ENCODE results near the gene TMEM106C. TPM values are rescaled to one million over a fixed set of nuclear protein-coding genes. Genes with fewer than 3 reads are reported as not detected.

Gene TMEM106C
- total RNA-seq, 1 experiment from 2014 or later = 48.3 TPM

- TF ChIP-seq ZNF425 (CRISPR knock-in tag; conservative IDR thresholded peaks at IDR 0.05) (no peak), AFF4 (CRISPR knock-in tag; IDR thresholded peaks at IDR 0.05; ENCODE audit: borderline replicate concordance) (no peak), ZBTB43 (CRISPR knock-in tag; IDR thresholded peaks at IDR 0.05) (no peak), ZBTB21 (CRISPR knock-in tag; IDR thresholded peaks at IDR 0.05; ENCODE audit: borderline replicate concordance) (no peak), ERG (CRISPR knock-in tag; IDR thresholded peaks at IDR 0.05) (no peak), IRF1 (CRISPR knock-in tag; IDR thresholded peaks at IDR 0.05) (no peak), ZNF281 (CRISPR knock-in tag; IDR thresholded peaks at IDR 0.05) (no peak), ZNF396 (CRISPR knock-in tag; IDR thresholded peaks at IDR 0.05; ENCODE audit: borderline replicate concordance) (no peak), ATF1 (CRISPR knock-in tag; IDR thresholded peaks at IDR 0.05) (no peak), ATF3 (CRISPR knock-in tag; conservative IDR thresholded peaks at IDR 0.05) (no peak)
Observed at GRCh38 chr12:47954058-47954457, 9.3 kb upstream of the TMEM106C start (continued).

- POLR2A ChIA-PET = no interaction called here
- no peak overlapping the region for H3K27ac Mint-ChIP-seq
- peaks cover 25% of the 10 kb centered on the region for H3K9me3 Mint-ChIP-seq
- ATAC-seq = no peak
- no peak overlapping the region for H3K4me3 Mint-ChIP-seq
- TF ChIP-seq SMAD3 (CRISPR knock-in tag; IDR thresholded peaks at IDR 0.05; ENCODE audit: borderline replicate concordance) = no peak
- TF ChIP-seq ZNF671 (CRISPR knock-in tag; IDR thresholded peaks at IDR 0.05) = no peak
- TF ChIP-seq TCF7 (CRISPR knock-in tag; IDR thresholded peaks at IDR 0.05; ENCODE audit: low read depth) = no peak
- TF ChIP-seq ZNF138 (CRISPR knock-in tag; conservative IDR thresholded peaks at IDR 0.05) = no peak
- no peak for TF ChIP-seq GRHL2 (CRISPR knock-in tag; IDR thresholded peaks at IDR 0.05; ENCODE audit: insufficient replicate concordance, severe bottlenecking)
- TF ChIP-seq SOX15 (CRISPR knock-in tag; IDR thresholded peaks at IDR 0.05) = no peak
- TF ChIP-seq FOXK1 (CRISPR knock-in tag; IDR thresholded peaks at IDR 0.05) = no peak
- no peak for TF ChIP-seq MAX (CRISPR knock-in tag; IDR thresholded peaks at IDR 0.05)
- no peak for TF ChIP-seq JUN (CRISPR knock-in tag; IDR thresholded peaks at IDR 0.05)
- no peak for TF ChIP-seq NFYB (CRISPR knock-in tag; conservative IDR thresholded peaks at IDR 0.05; ENCODE audit: low read depth)
- no peak for TF ChIP-seq CTCF (IDR thresholded peaks at IDR 0.05)
- peaks cover 24% of the 10 kb centered on the region for H3K27me3 Mint-ChIP-seq (ENCODE audit: low read depth)
- H3K36me3 Mint-ChIP-seq = peaks cover 29% of the 10 kb centered on the region
- peaks cover 7% of the 10 kb centered on the region for H3K4me1 Mint-ChIP-seq
- CTCF ChIA-PET = interaction anchor here (1.0 to 3.4 kb wide), 3 partner anchors 9 to 50 kb away, joined by 3 to 12 read pairs (median 9); partner anchors contain the start of genes TMEM106C and VDR
- DNase-seq (ENCODE audit: low spot score) = no peak
Observed at GRCh38 chr12:47954467-47955045, 8.8 kb upstream of the TMEM106C start.
